IMR-90 (cell line): Measurements from ENCODE around the gene NUAK1.

Experiments used
- FOS ChIP-seq: fragments of 150-350 bp; IDR thresholded peaks from 2 replicates; pipeline ENCODE4 v1.6.1; 2016; ENCODE audit warnings: low read depth, low read length
- TF ChIP-seq, protein P1 (sequence below): conservative IDR thresholded peaks from 2 replicates; pipeline ENCODE4 v1.5.1; 2012; ENCODE audit warnings: mild to moderate bottlenecking, low read depth, low read length, improper control_type of control experiment

GRCh38 chr12:106040521-106040920 lies 98.2 kb downstream of the NUAK1 start:
- TF ChIP-seq, protein P1, sequence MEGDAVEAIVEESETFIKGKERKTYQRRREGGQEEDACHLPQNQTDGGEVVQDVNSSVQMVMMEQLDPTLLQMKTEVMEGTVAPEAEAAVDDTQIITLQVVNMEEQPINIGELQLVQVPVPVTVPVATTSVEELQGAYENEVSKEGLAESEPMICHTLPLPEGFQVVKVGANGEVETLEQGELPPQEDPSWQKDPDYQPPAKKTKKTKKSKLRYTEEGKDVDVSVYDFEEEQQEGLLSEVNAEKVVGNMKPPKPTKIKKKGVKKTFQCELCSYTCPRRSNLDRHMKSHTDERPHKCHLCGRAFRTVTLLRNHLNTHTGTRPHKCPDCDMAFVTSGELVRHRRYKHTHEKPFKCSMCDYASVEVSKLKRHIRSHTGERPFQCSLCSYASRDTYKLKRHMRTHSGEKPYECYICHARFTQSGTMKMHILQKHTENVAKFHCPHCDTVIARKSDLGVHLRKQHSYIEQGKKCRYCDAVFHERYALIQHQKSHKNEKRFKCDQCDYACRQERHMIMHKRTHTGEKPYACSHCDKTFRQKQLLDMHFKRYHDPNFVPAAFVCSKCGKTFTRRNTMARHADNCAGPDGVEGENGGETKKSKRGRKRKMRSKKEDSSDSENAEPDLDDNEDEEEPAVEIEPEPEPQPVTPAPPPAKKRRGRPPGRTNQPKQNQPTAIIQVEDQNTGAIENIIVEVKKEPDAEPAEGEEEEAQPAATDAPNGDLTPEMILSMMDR = no peak
- TF ChIP-seq FOS = no peak
